Spleen (tissue), 11 donors: ENCODE results near the gene SPON1. TPM values are rescaled to one million over a fixed set of nuclear protein-coding genes. Genes with fewer than 3 reads are reported as not detected.
"Not testable (repeated sequence)": the region's sequence is repeated elsewhere in the genome, so short reads cannot be mapped to it uniquely, and the experiment has no call there.

ENCODE experiments used
- DNase-seq: peaks from one replicate; pipeline ENCODE4 v3.0.0-alpha.2; 2020
- H3K27ac ChIP-seq, 8 donors: fragments of 200-600 bp; sonication (generic) in 7 of 8; 1 replicate in 4 of 8; 2 replicates in 4 of 8; pipeline versions ENCODE4 v1.5.0 to v1.8.0; 2016 to 2021; ENCODE audit warnings: inconsistent platforms in 4 of 8, mild to moderate bottlenecking in 4 of 8, moderate library complexity in 1 of 8
- H3K27me3 ChIP-seq, 7 donors: fragments of 200-600 bp; sonication (generic) in 6 of 7; replicated peaks in 1 of 7; 1 replicate in 4 of 7; 2 replicates in 3 of 7; pipeline versions ENCODE4 v1.5.0 to v1.8.0; 2016 to 2021; ENCODE audit warnings: inconsistent platforms in 3 of 7, mild to moderate bottlenecking in 1 of 7
- H3K36me3 ChIP-seq, 6 donors: fragments of 200-600 bp; sonication (generic) in 5 of 6; 1 replicate in 4 of 6; 2 replicates in 2 of 6; pipeline versions ENCODE4 v1.5.0 to v1.8.0; 2016 to 2021; ENCODE audit warnings: inconsistent platforms in 2 of 6
- H3K4me1 ChIP-seq, 6 donors: fragments of 200-600 bp; sonication (generic) in 5 of 6; 1 replicate in 3 of 6; 2 replicates in 3 of 6; pipeline versions ENCODE4 v1.5.0 to v1.8.0; 2016 to 2021; ENCODE audit warnings: inconsistent platforms in 3 of 6
- H3K4me3 ChIP-seq, 8 donors: fragments of 200-600 bp; sonication (generic) in 7 of 8; 1 replicate in 4 of 8; 2 replicates in 4 of 8; pipeline versions ENCODE4 v1.5.0 to v1.8.0; 2016 to 2021; ENCODE audit warnings: inconsistent platforms in 4 of 8, mild to moderate bottlenecking in 4 of 8, moderate library complexity in 2 of 8
- H3K9me3 ChIP-seq, 8 donors: fragments of 200-600 bp; sonication (generic) in 7 of 8; 1 replicate in 4 of 8; 2 replicates in 4 of 8; pipeline versions ENCODE4 v1.5.0 to v1.8.0; 2016 to 2021; ENCODE audit warnings: inconsistent platforms in 4 of 8
- CTCF ChIP-seq, 11 experiments: fragments of 200-600 bp in 7 of 11; fragments of 450-650 bp in 4 of 11; sonication (generic) in 4 of 11; IDR thresholded peaks in 8 of 11; conservative IDR thresholded peaks in 3 of 11; 1 replicate in 7 of 11; 2 replicates in 4 of 11; pipeline versions ENCODE4 v1.4.0 to v1.8.0; 2016 to 2021; ENCODE audit warnings: antibody characterized with exemption in 11 of 11, inconsistent platforms in 4 of 11, mild to moderate bottlenecking in 1 of 11
- POLR2A ChIP-seq, 3 donors: fragments of 450-650 bp; IDR thresholded peaks; one replicate each; pipeline ENCODE4 v1.5.1; 2017; ENCODE audit warnings: antibody characterized with exemption in 3 of 3, mild to moderate bottlenecking in 1 of 3
- POLR2AphosphoS5 ChIP-seq, 3 donors: sonication (generic); formaldehyde crosslinking; IDR thresholded peaks; one replicate each; pipeline ENCODE4 v1.5.1; 2017; ENCODE audit warnings: antibody characterized with exemption in 3 of 3
- WGBS, 5 donors: extraction: QIAGEN DNeasy Blood & Tissue Kit in 3 of 5; methylation state at CpG; one replicate each; pipeline versions ENCODE4 v1.1.5 to v1.1.7; 2013 to 2018; 5-methylcytosine and 5-hydroxymethylcytosine counted together
- intact Hi-C: fragments of 100-400 bp; cut with DNase I; formaldehyde crosslinking; loops from one replicate; pipeline ENCODE4 v1.15.0; 2023; ENCODE audit warnings: low total_unique reads
- polyA plus RNA-seq, 3 donors: library from polyadenylated mRNA; stranded (reverse); fragments of 200-250 nt; gene quantifications; one replicate each; pipeline ENCODE4 v1.2.1, GENCODE V29; 2013
- total RNA-seq, 7 donors: library from RNA; depleted of rRNA in 3 of 7; stranded (reverse); fragments of >200 nt in 3 of 7; fragmentation: NEBNext Ultra II Directional in 4 of 7; extraction: Animal tissue kit (Norgen Biotek cat#: 25700) in 4 of 7; gene quantifications; one replicate each; pipeline versions ENCODE4 v1.1.0 to v1.2.1, GENCODE V29; 2016 to 2021
- donor health status: healthy with polysubstance abuse.
- donor health status: DM: no; HTN: no; CAD: no; lungs with moderate emphysema.
- donor health status: DM: no; HTN: no; CAD: no.
- donor health status: Bipolar disorder and iron deficiency.
- donor health status: healthy.
- donor health status: DM: no; HTN: no; CAD: no.
- donor health status: DM: yes; HTN: yes; CAD: no.

Gene SPON1
- total and polyA plus RNA-seq, 10 donors: 0.72 to 99.2 (median 10.1) TPM

GRCh38 chr11:14144934-14145333 is 182.4 kb downstream of the SPON1 start:
- no peaks in the 10 kb centered on the region for H3K36me3 ChIP-seq
- no peaks in the 10 kb centered on the region for H3K27me3 ChIP-seq
- no peak overlapping the region for H3K4me3 ChIP-seq
- H3K4me1 ChIP-seq: no peaks in the 10 kb centered on the region
- intact Hi-C loops: loop anchor here (5.0 kb wide), 1 partner anchor 373 kb away; no protein-coding TSS in a partner anchor
- TF ChIP-seq POLR2AphosphoS5 (IDR thresholded peaks at IDR 0.05) (no peak), POLR2A (IDR thresholded peaks at IDR 0.05) (no peak), CTCF (IDR thresholded peaks at IDR 0.05 in 8 of 11, conservative IDR thresholded peaks at IDR 0.05 in 3 of 11) (no peak)
- H3K27ac ChIP-seq: no peak overlapping the region
- no peak for DNase-seq
- H3K9me3 ChIP-seq: no peaks in the 10 kb centered on the region
- 65 to 84% (median 77%) methylated on average over 2 of the region's 2 CpGs for WGBS, 5 donors

- H3K27me3 ChIP-seq: no peaks in the 10 kb centered on the region
- H3K27ac ChIP-seq: no peak overlapping the region
- no peak for TF ChIP-seq POLR2AphosphoS5 (IDR thresholded peaks at IDR 0.05)
- peak in 10 of 11 experiments; percentile 12 to 58 (median 40) for TF ChIP-seq CTCF (IDR thresholded peaks at IDR 0.05 in 8 of 11, conservative IDR thresholded peaks at IDR 0.05 in 3 of 11)
- no peak for TF ChIP-seq POLR2A (IDR thresholded peaks at IDR 0.05)
- WGBS, 5 donors: 33 to 59% (median 46%) methylated on average over 3 of the region's 3 CpGs
- H3K36me3 ChIP-seq: no peaks in the 10 kb centered on the region
- H3K9me3 ChIP-seq: peaks cover 0 to 14% (median 6%) of the 10 kb centered on the region in 8 donors
- DNase-seq: no peak
- intact Hi-C loops: loop anchor here (5.0 kb wide), 1 partner anchor 376 kb away; no protein-coding TSS in a partner anchor
- H3K4me3 ChIP-seq: no peak overlapping the region
- no peaks in the 10 kb centered on the region for H3K4me1 ChIP-seq
Observed at GRCh38 chr11:14148653-14149273, 186.2 kb downstream of the SPON1 start.

GRCh38 chr11:14149683-14150082 is 187.2 kb downstream of the SPON1 start:
- no peak for DNase-seq
- H3K4me3 ChIP-seq: no peak overlapping the region
- no peaks in the 10 kb centered on the region for H3K27me3 ChIP-seq
- intact Hi-C loops: loop anchor here (5.0 kb wide), 2 partner anchors 192 to 377 kb away; no protein-coding TSS in a partner anchor
- no peaks in the 10 kb centered on the region for H3K4me1 ChIP-seq
- WGBS, 5 donors: 58 to 76% (median 58%) methylated on average over 2 of the region's 2 CpGs
- TF ChIP-seq POLR2A (IDR thresholded peaks at IDR 0.05): no peak
- TF ChIP-seq CTCF (IDR thresholded peaks at IDR 0.05 in 8 of 11, conservative IDR thresholded peaks at IDR 0.05 in 3 of 11): no peak
- TF ChIP-seq POLR2AphosphoS5 (IDR thresholded peaks at IDR 0.05): no peak
- peaks cover 8 to 23% (median 16%) of the 10 kb centered on the region in 8 donors for H3K9me3 ChIP-seq
- H3K27ac ChIP-seq: no peak overlapping the region
- H3K36me3 ChIP-seq: no peaks in the 10 kb centered on the region

GRCh38 chr11:14150878-14151277 is 188.4 kb downstream of the SPON1 start:
- no peaks in the 10 kb centered on the region for H3K27me3 ChIP-seq
- H3K27ac ChIP-seq: no peak overlapping the region
- H3K4me3 ChIP-seq: no peak overlapping the region
- TF ChIP-seq POLR2AphosphoS5 (IDR thresholded peaks at IDR 0.05) (no peak), POLR2A (IDR thresholded peaks at IDR 0.05) (no peak), CTCF (IDR thresholded peaks at IDR 0.05 in 8 of 11, conservative IDR thresholded peaks at IDR 0.05 in 3 of 11) (no peak)
- WGBS, 5 donors: 87 to 96% (median 88%) methylated on average over 4 of the region's 4 CpGs
- intact Hi-C loops: loop anchor here (5.0 kb wide), 1 partner anchor 194 kb away; no protein-coding TSS in a partner anchor
- no peak for DNase-seq
- H3K36me3 ChIP-seq: no peaks in the 10 kb centered on the region
- H3K9me3 ChIP-seq: peaks cover 10 to 30% (median 23%) of the 10 kb centered on the region in 8 donors
- H3K4me1 ChIP-seq: no peaks in the 10 kb centered on the region

GRCh38 chr11:14154103-14154502 is 191.6 kb downstream of the SPON1 start:
- not testable (repeated sequence) for H3K4me1 ChIP-seq, H3K27ac ChIP-seq, DNase-seq, H3K36me3 ChIP-seq, H3K4me3 ChIP-seq, H3K27me3 ChIP-seq
- peaks cover 10 to 53% (median 48%) of the 10 kb centered on the region in 8 donors for H3K9me3 ChIP-seq
- intact Hi-C loops: loop anchor here (5.0 kb wide), 1 partner anchor 197 kb away; no protein-coding TSS in a partner anchor
- WGBS, 5 donors: 72 to 100% (median 98%) methylated on average over 1 of the region's 1 CpG
